Caco-2 (cell line): ENCODE data around the gene NPR1. TPM values are rescaled to one million over a fixed set of nuclear protein-coding genes. Genes with fewer than 3 reads are reported as not detected.

Experiments used
- BruUV-seq: library from RNA; stranded (reverse); fragments of 400-500 nt; replicated peaks from 2 replicates; lab custom pipeline; 2021; lab: Mats Ljungman, UMichigan
- CTCF ChIA-PET: fragments of 300-600 bp; sonication (Branson Sonifier 250); formaldehyde crosslinking; loops from one replicate; lab custom pipeline; 2022; ENCODE audit warnings: antibody characterized with exemption; lab: Charles Lee
- POLR2A ChIA-PET: fragments of 300-600 bp; sonication (Branson Sonifier 250); formaldehyde crosslinking; loops from one replicate; lab custom pipeline; 2022; ENCODE audit warnings: antibody characterized with exemption; lab: Charles Lee
- DNase-seq, 2 experiments: peaks; one replicate each; pipeline versions ENCODE4 v3.0.0 to v3.0.0-alpha.2; 2020 to 2022
- H3K27me3 ChIP-seq: replicated peaks from 2 replicates; pipeline ENCODE4 v1.6.0; 2011; ENCODE audit warnings: low read length; ENCODE audit not compliant: control insufficient read depth, insufficient read depth
- H3K36me3 ChIP-seq: 2 replicates; pipeline ENCODE4 v1.5.1; 2011; ENCODE audit warnings: low read length; ENCODE audit not compliant: control insufficient read depth, insufficient read depth
- H3K4me1 ChIP-seq: fragments of 250-450 bp; sonication (Bioruptor Pico); 2 replicates; pipeline ENCODE4 v1.5.1; 2020; ENCODE audit warnings: mild to moderate bottlenecking
- H3K4me3 ChIP-seq: 2 replicates; pipeline ENCODE4 v1.5.1; 2011; ENCODE audit warnings: low read depth, mild to moderate bottlenecking, control low read depth, low read length
- H3K9me3 ChIP-seq: fragments of 250-450 bp; sonication (Bioruptor Pico); 2 replicates; pipeline ENCODE4 v1.5.1; 2020; ENCODE audit warnings: mild to moderate bottlenecking, moderate library complexity
- H3K27ac Mint-ChIP-seq: one replicate; pipeline ENCODE4 v1.8.0; 2022; ENCODE audit warnings: mixed read lengths; ENCODE audit not compliant: unreplicated experiment
- H3K27me3 Mint-ChIP-seq: one replicate; pipeline ENCODE4 v1.8.0; 2022; ENCODE audit warnings: mixed read lengths; ENCODE audit not compliant: insufficient read depth, unreplicated experiment
- H3K36me3 Mint-ChIP-seq: one replicate; pipeline ENCODE4 v1.8.0; 2022; ENCODE audit warnings: mild to moderate bottlenecking, mixed read lengths; ENCODE audit not compliant: insufficient read depth, unreplicated experiment
- H3K4me1 Mint-ChIP-seq: one replicate; pipeline ENCODE4 v1.8.0; 2022; ENCODE audit warnings: low read depth, mixed read lengths; ENCODE audit not compliant: unreplicated experiment
- H3K4me3 Mint-ChIP-seq: one replicate; pipeline ENCODE4 v1.8.0; 2022; ENCODE audit warnings: mild to moderate bottlenecking, moderate library complexity, mixed read lengths; ENCODE audit not compliant: unreplicated experiment
- H3K9me3 Mint-ChIP-seq: one replicate; pipeline ENCODE4 v1.8.0; 2022; ENCODE audit warnings: mixed read lengths; ENCODE audit not compliant: unreplicated experiment
- intact Hi-C: fragments of 100-400 bp; cut with micrococcal nuclease; formaldehyde crosslinking; loops from one replicate; pipeline ENCODE4 v1.10.0; 2022; ENCODE audit not compliant: unreplicated experiment
- total RNA-seq: library from RNA; stranded (reverse); gene quantifications from 2 replicates; pipeline ENCODE4 v1.2.3, GENCODE V29; 2022
- TF ChIP-seq, protein P1 (sequence below), 2 experiments: fragments of 200-600 bp in 1 of 2; IDR thresholded peaks; 1 replicate in 1 of 2; 2 replicates in 1 of 2; pipeline versions ENCODE4 v1.5.1 to v1.8.0; 2011 to 2022; ENCODE audit warnings: antibody characterized with exemption in 1 of 2, control low read depth in 1 of 2, inconsistent platforms in 1 of 2, low read depth in 1 of 2, low read length in 1 of 2, mild to moderate bottlenecking in 1 of 2, moderate library complexity in 1 of 2; ENCODE audit not compliant: insufficient read depth in 1 of 2, severe bottlenecking in 1 of 2, unreplicated experiment in 1 of 2

NPR1 gene
- total RNA-seq, 1 experiment from 2014 or later: 1.4 TPM

DNA sequence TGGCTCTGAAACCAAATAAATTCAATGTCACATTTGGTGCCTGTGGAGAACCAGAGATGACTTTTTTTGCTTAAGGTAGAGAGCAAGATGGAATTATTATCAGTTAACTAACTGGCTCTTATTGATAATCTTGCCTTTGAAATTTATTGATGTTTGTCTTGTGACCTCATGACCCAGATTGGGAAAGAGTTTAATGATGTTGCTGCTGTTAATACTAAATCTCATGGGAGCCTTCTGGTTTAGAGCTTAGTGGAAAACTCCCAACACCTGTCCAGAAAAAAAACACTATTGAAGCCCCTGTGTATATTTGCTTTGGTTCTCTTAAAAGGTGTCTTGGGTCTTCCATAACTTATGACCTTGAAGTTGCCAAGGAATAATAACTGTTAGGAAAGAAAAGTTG lies 34.7 kb upstream of the NPR1 start:
- no peaks in the 10 kb centered on the region for H3K9me3 ChIP-seq
- Mint-ChIP-seq H3K4me3 (no peak overlapping the region), H3K9me3 (no peaks in the 10 kb centered on the region), H3K27ac (no peak overlapping the region), H3K4me1 (peaks cover 27% of the 10 kb centered on the region), H3K27me3 (no peaks in the 10 kb centered on the region), H3K36me3 (peaks cover 94% of the 10 kb centered on the region)
- H3K4me1 ChIP-seq: peaks cover 6% of the 10 kb centered on the region; the same call in 1 of the 2 replicates
- TF ChIP-seq, protein P1, sequence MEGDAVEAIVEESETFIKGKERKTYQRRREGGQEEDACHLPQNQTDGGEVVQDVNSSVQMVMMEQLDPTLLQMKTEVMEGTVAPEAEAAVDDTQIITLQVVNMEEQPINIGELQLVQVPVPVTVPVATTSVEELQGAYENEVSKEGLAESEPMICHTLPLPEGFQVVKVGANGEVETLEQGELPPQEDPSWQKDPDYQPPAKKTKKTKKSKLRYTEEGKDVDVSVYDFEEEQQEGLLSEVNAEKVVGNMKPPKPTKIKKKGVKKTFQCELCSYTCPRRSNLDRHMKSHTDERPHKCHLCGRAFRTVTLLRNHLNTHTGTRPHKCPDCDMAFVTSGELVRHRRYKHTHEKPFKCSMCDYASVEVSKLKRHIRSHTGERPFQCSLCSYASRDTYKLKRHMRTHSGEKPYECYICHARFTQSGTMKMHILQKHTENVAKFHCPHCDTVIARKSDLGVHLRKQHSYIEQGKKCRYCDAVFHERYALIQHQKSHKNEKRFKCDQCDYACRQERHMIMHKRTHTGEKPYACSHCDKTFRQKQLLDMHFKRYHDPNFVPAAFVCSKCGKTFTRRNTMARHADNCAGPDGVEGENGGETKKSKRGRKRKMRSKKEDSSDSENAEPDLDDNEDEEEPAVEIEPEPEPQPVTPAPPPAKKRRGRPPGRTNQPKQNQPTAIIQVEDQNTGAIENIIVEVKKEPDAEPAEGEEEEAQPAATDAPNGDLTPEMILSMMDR (IDR thresholded peaks at IDR 0.05; ENCODE audit: insufficient read depth in 1 of 2, low read depth in 1 of 2, low read length in 1 of 2, severe bottlenecking in 1 of 2, unreplicated experiment in 1 of 2): no peak
- DNase-seq: no peak
- ChIA-PET CTCF (interaction anchor here (2.1 kb wide), 1 partner anchor 16 kb away, joined by 13 read pairs; the partner anchor contains the start of genes S100A1 and S100A13), POLR2A (interaction anchor here (2.2 to 3.1 kb wide), 2 partner anchors 10 to 17 kb away, joined by 10 to 34 read pairs; partner anchors contain the start of genes CHTOP and S100A13)
- peaks cover 9% of the 10 kb centered on the region for H3K36me3 ChIP-seq
- H3K4me3 ChIP-seq: no peak overlapping the region
- BruUV-seq: no TSS peak
- no peaks in the 10 kb centered on the region for H3K27me3 ChIP-seq
- intact Hi-C loops: no loop called here

DNA sequence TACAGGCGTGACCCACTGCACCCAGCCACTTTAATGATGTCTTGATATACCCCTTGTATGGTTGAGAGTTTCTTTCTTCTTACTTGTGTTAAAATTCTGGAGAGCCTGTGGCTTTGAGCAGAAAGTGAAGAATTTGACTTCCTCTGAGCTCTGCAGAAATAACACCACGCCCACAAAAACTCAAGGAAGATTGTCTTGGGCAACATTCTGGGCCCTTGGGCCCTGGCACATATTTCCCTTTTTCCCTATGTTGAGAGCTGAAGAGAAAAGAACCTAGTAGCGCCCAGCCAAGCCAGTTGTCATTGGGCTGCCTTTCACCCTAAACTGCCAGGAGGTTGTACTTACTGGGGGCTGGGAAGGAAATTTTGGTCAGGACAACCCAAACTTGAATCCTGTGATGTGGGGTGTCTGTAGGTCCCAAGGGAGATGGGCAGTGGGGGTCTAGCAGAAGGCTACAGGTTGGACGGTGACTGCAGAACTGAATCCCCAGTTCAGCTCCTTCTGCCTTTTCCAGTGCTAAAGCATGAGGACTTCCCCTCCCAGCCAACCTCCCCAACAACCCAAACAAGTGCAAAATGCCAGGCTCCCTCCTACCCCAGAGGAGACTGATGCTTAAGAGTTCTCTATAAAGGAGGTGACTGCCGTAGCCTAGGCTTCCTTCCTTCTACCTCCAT lies 31.7 kb upstream of the NPR1 start:
- no TSS peak for BruUV-seq
- TF ChIP-seq, protein P1 (IDR thresholded peaks at IDR 0.05; ENCODE audit: insufficient read depth in 1 of 2, low read depth in 1 of 2, low read length in 1 of 2, severe bottlenecking in 1 of 2, unreplicated experiment in 1 of 2): no peak
- Mint-ChIP-seq H3K27ac (peak overlapping the region; percentile 33), H3K9me3 (no peaks in the 10 kb centered on the region), H3K4me1 (peaks cover 33% of the 10 kb centered on the region), H3K36me3 (peaks cover 82% of the 10 kb centered on the region), H3K4me3 (no peak overlapping the region), H3K27me3 (no peaks in the 10 kb centered on the region)
- no peak for DNase-seq
- ChIA-PET CTCF (no interaction called here), POLR2A (interaction anchor here (3.8 kb wide), 1 partner anchor 13 kb away, joined by 16 read pairs; the partner anchor contains the start of gene CHTOP)
- Histone ChIP-seq H3K27me3 (no peaks in the 10 kb centered on the region), H3K9me3 (no peaks in the 10 kb centered on the region), H3K36me3 (peaks cover 9% of the 10 kb centered on the region), H3K4me1 (peaks cover 13% of the 10 kb centered on the region; the same call in 1 of the 2 replicates), H3K4me3 (no peak overlapping the region)
- intact Hi-C loops: no loop called here

DNA sequence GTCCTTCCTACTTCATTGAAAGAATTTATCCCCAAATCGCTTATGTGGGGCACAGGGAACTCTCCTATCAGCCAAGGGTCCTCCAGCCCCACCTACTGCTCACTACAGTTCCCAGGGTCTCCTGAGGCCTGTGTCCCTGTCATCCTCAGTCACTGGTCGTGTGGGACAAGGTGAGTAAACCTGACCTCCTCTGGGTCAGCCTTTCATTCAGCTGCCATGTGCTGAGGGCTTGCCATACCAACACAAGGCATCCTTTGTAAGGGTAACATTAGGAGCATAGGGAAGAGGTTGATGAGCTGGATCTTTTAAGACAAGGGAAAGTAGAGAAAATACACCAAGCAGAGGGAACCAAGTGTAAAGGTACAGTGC lies 31.2 kb upstream of the NPR1 start:
- Histone ChIP-seq H3K27me3 (no peaks in the 10 kb centered on the region), H3K4me3 (no peak overlapping the region), H3K36me3 (peaks cover 5% of the 10 kb centered on the region), H3K9me3 (no peaks in the 10 kb centered on the region), H3K4me1 (peaks cover 13% of the 10 kb centered on the region; the same call in 1 of the 2 replicates)
- peaks cover 77% of the 10 kb centered on the region for H3K36me3 Mint-ChIP-seq
- DNase-seq: no peak
- no peaks in the 10 kb centered on the region for H3K9me3 Mint-ChIP-seq
- TF ChIP-seq, protein P1 (IDR thresholded peaks at IDR 0.05; ENCODE audit: insufficient read depth in 1 of 2, low read depth in 1 of 2, low read length in 1 of 2, severe bottlenecking in 1 of 2, unreplicated experiment in 1 of 2): no peak
- ChIA-PET CTCF (interaction anchor here (1.0 to 1.2 kb wide), 2 partner anchors 13 to 20 kb away, joined by 3 to 4 read pairs; partner anchors contain the start of genes CHTOP and S100A13), POLR2A (interaction anchor here (0.8 to 3.8 kb wide), 2 partner anchors 13 to 31 kb away, joined by 3 to 16 read pairs; partner anchors contain the start of genes CHTOP and S100A14)
- H3K27ac Mint-ChIP-seq: peak overlapping the region; percentile 33
- no TSS peak for BruUV-seq
- no peak overlapping the region for H3K4me3 Mint-ChIP-seq
- H3K4me1 Mint-ChIP-seq: peaks cover 33% of the 10 kb centered on the region
- intact Hi-C loops: no loop called here
- no peaks in the 10 kb centered on the region for H3K27me3 Mint-ChIP-seq
